RPMI8226 (cell line): ENCODE measurements around the gene QRSL1.
"Not testable (repeated sequence)": the region's sequence is repeated elsewhere in the genome, so short reads cannot be mapped to it uniquely, and the experiment has no call there.

Source experiments
- DNase-seq: peaks from one replicate; pipeline ENCODE4 v3.0.0-alpha.2; 2015

Gene QRSL1, protein sequence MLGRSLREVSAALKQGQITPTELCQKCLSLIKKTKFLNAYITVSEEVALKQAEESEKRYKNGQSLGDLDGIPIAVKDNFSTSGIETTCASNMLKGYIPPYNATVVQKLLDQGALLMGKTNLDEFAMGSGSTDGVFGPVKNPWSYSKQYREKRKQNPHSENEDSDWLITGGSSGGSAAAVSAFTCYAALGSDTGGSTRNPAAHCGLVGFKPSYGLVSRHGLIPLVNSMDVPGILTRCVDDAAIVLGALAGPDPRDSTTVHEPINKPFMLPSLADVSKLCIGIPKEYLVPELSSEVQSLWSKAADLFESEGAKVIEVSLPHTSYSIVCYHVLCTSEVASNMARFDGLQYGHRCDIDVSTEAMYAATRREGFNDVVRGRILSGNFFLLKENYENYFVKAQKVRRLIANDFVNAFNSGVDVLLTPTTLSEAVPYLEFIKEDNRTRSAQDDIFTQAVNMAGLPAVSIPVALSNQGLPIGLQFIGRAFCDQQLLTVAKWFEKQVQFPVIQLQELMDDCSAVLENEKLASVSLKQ

DNA sequence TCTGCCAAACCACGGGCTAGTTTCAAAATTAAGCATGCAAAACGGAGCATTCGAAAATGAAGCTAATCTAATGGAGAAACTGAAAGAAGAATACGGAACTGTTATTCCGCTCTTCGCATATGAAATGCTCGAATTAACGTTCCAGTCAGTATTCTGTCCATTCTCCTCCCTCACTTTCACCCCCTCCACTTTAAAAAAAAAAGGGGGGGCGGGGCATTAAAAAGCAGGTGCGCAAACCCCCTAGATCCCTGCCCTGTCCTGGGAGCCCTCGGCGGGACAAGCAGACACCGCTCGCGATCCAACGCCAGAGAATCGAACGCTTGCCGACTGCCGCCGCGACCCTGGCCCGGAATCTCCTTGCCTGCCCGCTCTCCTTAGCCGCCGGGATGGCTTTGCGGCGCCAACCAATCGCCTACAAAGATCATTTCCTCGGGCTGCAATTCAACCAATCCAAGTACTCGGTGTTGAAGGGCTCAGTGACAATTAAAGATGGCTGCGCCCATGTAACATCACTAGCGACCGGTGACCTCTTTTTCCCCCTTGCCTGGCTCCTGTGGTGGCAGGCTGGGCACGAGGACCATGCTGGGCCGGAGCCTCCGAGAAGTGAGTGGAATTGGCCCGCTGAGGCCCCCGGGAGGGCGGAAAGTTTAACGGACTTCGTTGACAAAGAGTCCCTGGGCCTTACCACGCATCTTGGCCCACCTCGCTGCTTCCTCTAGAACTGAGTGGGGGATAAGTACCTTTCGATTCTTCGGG is at the start of gene QRSL1, which contains the start of gene RTN4IP1:
QRSL1 (plus strand) TSS at position 476 of the 756 bp plus-strand sequence; CDS start at position 580, 104 bp downstream.
RTN4IP1 (minus strand) TSS at position 396 of the 756 bp plus-strand sequence. CDS start 477 bp downstream, outside the sequence.
- peak; percentile 86 for DNase-seq

- DNase-seq = no peak
Measured at GRCh38 chr6:106581468-106581867, 47.9 kb upstream of the QRSL1 start.

GRCh38 chr6:106586815-106587415 is 42.5 kb upstream of the QRSL1 start:
- DNase-seq = no peak

- DNase-seq = not testable (repeated sequence)
Measured at GRCh38 chr6:106588937-106589336, 40.4 kb upstream of the QRSL1 start.

- no peak for DNase-seq
Measured at GRCh38 chr6:106591111-106591825, 38.1 kb upstream of the QRSL1 start.

GRCh38 chr6:106599440-106599839 is 29.9 kb upstream of the QRSL1 start:
- no peak for DNase-seq

DNA sequence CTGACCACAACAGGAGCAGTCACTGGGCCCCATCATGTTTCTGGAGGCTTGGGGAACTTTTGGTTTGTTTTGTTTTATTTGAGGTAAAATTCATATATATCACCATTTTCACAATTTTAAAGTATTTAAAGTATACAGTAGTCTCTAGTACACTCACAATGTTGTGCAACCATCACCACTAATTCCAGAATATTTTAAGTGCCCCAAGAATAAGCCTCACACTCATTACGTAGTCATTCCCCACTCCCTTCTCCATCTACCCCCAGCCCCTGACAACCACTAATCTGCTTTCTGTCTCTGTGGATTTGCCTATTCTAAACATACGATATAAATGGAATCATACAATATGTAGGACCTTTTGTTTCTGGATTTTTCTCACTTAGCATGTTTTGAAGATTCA is 29.0 kb upstream of the QRSL1 start:
- no peak for DNase-seq

DNA sequence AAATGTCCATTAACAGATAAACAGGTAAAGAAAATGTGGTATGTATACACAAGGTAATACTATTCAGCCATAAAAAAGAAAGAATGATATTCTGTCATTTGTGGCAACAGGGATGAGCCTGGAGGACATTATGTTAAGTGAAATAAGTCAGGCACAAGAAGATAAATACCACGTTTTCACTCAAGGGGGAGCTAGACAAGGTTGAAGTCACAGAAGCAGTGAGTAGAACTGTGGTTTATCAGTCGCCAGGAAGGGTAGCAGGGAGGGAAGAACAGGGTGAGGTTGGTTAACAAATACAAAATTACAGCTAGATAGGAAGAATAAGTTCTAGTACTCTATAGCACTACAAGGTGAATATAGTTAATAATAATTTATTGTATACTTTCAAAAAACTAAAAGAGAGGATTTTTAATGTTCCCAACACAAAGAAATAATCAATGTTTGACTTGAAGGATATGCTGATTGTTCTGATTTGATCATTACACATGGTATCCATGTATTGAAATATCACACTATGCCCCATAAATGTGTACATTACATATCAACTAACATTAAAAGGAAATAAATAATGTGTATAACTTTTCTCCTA is 21.2 kb upstream of the QRSL1 start:
- DNase-seq = peak; percentile 40

- DNase-seq = peak; percentile 5
Measured at GRCh38 chr6:106609699-106610098, 19.7 kb upstream of the QRSL1 start.

DNA sequence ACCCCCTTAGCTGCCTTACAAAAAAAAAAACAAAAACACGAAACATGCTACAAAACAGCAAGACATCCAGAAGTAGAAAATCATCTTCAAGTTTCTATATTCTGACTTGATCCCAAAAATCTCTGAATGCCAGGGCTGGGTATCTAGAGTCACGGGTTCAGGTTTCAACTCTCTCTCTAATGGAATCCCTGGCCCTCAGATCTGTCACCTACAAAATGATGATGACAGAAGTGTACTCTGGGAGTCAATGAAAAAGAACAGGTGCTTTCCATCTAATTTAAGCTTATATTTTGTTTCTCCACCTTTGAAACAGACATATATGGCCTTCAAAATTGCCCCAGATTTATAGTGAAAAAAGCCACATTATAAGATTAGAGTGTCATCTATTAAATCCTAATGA is 18.3 kb upstream of the QRSL1 start:
- no peak for DNase-seq

GRCh38 chr6:106612671-106613416 is 16.5 kb upstream of the QRSL1 start:
- no peak for DNase-seq

- no peak for DNase-seq
Measured at GRCh38 chr6:106613590-106613989, 15.8 kb upstream of the QRSL1 start.

GRCh38 chr6:106614166-106614565 is 15.2 kb upstream of the QRSL1 start:
- DNase-seq = no peak

DNA sequence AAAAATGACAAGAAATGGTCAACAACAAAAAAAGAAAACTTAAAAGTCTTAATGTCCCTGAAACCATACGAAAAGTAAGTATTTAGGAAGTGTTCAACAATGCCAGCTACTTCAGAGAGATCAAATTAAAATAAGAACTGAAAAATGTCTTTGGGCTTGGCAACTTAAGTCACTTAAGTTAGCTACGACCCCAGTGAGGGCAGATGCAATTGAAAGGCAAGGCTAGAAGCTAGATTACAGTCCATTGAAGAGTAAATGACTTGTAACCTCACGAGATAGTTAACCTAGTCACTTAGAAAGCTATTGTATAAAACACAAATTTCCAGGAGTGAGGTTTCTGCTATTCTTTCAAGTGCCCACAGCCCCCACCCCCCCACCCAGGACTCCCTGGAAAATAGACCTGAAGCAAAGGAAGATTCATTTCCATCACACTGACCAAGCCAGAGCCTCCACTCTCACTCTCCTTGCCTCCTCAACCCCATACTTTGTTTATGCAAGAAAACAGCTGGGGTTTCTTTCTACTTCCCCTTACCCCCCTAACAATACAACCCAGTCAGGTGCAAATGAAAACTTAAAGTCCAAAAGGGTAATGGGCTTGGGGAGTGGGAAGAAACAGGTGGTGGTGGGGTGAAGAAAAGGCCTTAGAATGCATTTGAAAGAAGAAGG is 14.7 kb upstream of the QRSL1 start:
- no peak for DNase-seq

DNA sequence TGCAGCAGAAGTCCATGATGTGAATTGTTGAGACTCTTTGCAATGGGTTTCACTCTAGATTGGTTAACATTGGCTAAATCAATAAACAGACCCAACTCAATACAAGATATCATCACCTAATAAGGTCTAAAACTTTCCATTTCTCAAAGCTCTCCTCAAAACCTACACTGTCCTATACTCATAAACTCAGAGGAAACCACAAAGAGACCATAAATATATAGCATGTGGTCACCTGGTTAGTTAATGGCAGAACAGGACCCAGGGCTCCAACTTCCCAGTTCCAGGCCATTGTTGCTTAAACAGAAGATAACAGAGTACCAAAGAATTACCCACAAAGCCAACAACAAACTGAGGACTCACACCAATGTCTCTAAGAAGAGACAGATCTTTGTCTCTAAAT is 12.1 kb upstream of the QRSL1 start:
- DNase-seq = no peak

DNA sequence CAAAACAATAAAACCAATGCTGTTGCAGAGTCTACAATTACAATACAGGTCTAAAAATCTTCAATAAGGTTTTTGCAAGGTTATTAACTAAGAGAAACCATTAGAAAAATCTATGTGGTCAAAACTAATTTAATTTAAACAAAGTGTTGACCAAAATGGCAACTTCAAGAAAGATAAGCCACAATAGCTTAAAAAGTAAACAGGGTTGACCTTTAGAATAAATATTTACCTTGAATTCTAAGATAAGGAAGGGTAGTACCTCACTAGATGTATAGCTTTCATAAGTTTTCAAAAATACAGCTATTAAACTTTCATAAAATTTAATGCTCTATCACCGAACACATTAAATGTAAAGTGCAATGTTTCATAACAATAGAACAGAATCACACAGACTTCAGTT is 11.5 kb upstream of the QRSL1 start:
- DNase-seq = no peak

- DNase-seq = no peak
Measured at GRCh38 chr6:106618324-106618723, 11.1 kb upstream of the QRSL1 start.

GRCh38 chr6:106619223-106619622 is 10.2 kb upstream of the QRSL1 start:
- no peak for DNase-seq

DNA sequence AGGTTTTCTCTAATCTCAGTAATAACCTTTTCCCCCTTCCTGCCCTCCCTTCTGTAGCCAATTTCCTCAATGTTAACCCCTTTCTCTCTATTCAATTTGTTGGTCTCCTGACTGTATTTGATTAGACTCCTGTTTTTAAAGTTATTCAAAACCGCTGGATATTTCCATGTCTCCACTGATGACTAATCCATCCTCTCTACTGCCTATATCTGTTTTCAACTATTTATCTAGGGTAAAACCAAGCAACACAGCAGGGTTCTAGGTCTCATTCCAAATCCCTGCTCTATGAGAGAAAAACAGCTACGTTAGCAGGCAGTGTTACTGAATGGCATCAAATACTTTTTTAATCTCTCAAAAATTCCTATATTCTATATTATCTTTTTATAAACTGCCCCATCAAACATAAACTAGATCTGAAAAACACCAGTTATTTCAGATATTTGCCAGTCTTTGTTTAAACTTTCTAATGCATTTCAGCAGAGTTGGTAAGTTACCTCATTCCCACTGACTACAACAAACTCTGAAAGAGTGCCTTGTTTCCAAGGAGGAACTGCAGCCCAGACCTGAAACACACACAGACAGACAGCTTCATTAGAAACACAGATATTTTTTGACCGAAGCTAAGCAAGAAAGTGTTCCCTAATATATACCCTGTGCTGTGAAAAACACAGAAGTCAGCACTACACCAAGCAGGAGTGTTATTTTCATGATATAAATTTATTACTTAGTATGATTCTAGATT is 8.3 kb upstream of the QRSL1 start:
- no peak for DNase-seq

DNA sequence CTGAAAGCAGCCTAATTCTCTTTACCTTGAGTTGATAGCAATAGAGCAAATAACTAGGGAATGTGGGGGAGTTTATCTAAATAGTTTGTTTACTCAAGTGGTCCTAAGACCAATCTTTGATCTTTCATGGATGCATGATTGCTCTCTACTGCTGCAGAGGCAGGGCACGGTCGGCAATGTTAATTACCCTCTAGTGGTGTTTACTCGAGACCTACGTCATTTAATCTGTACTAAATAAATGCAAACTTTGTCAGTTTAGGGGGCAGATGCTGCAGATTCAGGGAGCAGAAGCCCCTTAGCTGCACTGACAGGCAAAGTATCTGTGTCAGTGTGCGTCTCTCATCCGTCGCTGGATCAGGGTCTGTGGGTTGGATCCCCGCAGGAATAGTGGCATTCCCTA is 7.0 kb upstream of the QRSL1 start:
- DNase-seq = no peak
